WTC11 (cell line): ENCODE measurements around the gene FKBP4. TPM values are rescaled to one million over a fixed set of nuclear protein-coding genes. Genes with fewer than 3 reads are reported as not detected.

ENCODE experiments used
- ATAC-seq: fragments of 200-7000 bp; cut with Tn5 transposase; 2 replicates; pipeline ENCODE4 v1.10.0; 2021; ENCODE audit warnings: mild to moderate bottlenecking, moderate library complexity
- CTCF ChIA-PET: fragments of 300-600 bp; sonication (Branson Sonifier 250); formaldehyde crosslinking; loops from one replicate; lab custom pipeline; 2021; ENCODE audit warnings: antibody characterized with exemption; lab: Charles Lee
- POLR2A ChIA-PET: fragments of 350-600 bp; sonication (Branson Sonifier 250); formaldehyde crosslinking; loops from one replicate; lab custom pipeline; 2021; ENCODE audit warnings: antibody characterized with exemption; lab: Charles Lee
- DNase-seq: peaks from one replicate; pipeline ENCODE4 v3.0.0; 2021; ENCODE audit warnings: low spot score
- H3K27ac Mint-ChIP-seq: 2 replicates; pipeline ENCODE4 v1.8.0; 2021; ENCODE audit warnings: mixed read lengths
- H3K27me3 Mint-ChIP-seq: 2 replicates; pipeline ENCODE4 v1.8.0; 2021; ENCODE audit warnings: low read depth, mild to moderate bottlenecking, moderate library complexity, mixed read lengths
- H3K36me3 Mint-ChIP-seq: 2 replicates; pipeline ENCODE4 v1.8.0; 2021; ENCODE audit warnings: mixed read lengths
- H3K4me1 Mint-ChIP-seq: 2 replicates; pipeline ENCODE4 v1.8.0; 2022; ENCODE audit warnings: mixed read lengths
- H3K4me3 Mint-ChIP-seq: 2 replicates; pipeline ENCODE4 v1.8.0; 2021; ENCODE audit warnings: mild to moderate bottlenecking, moderate library complexity, mixed read lengths
- H3K9me3 Mint-ChIP-seq: 2 replicates; pipeline ENCODE4 v1.8.0; 2021; ENCODE audit warnings: mixed read lengths
- AFF4 ChIP-seq: sonication (generic); formaldehyde crosslinking; IDR thresholded peaks from 2 replicates; pipeline ENCODE4 v1.8.1; 2023; ENCODE audit warnings: mild to moderate bottlenecking, missing genetic modification reagents, borderline replicate concordance
- IRF1 ChIP-seq: sonication (generic); formaldehyde crosslinking; IDR thresholded peaks from 2 replicates; pipeline ENCODE4 v1.8.0; 2023; ENCODE audit warnings: missing genetic modification reagents
- MXD4 ChIP-seq: fragments of 250-450 bp; sonication (Bioruptor Pico); IDR thresholded peaks from 2 replicates; pipeline ENCODE4 v1.8.0; 2021; ENCODE audit warnings: mild to moderate bottlenecking, moderate library complexity, borderline replicate concordance
- NFYB ChIP-seq: sonication (generic); formaldehyde crosslinking; conservative IDR thresholded peaks from 2 replicates; pipeline ENCODE4 v1.8.0; 2022; ENCODE audit warnings: low read depth, missing genetic modification reagents
- NR3C1 ChIP-seq: sonication (generic); formaldehyde crosslinking; conservative IDR thresholded peaks from 2 replicates; pipeline ENCODE4 v1.8.1; 2023; ENCODE audit warnings: low read depth, mild to moderate bottlenecking, missing genetic modification reagents
- SMAD3 ChIP-seq: sonication (generic); formaldehyde crosslinking; IDR thresholded peaks from 2 replicates; pipeline ENCODE4 v1.8.0; 2022; ENCODE audit warnings: missing genetic modification reagents, mild to moderate bottlenecking, borderline replicate concordance
- TEAD1 ChIP-seq: sonication (generic); formaldehyde crosslinking; IDR thresholded peaks from 2 replicates; pipeline ENCODE4 v1.8.0; 2022; ENCODE audit warnings: mild to moderate bottlenecking, missing genetic modification reagents
- ZBTB21 ChIP-seq: sonication (generic); formaldehyde crosslinking; IDR thresholded peaks from 2 replicates; pipeline ENCODE4 v1.8.1; 2023; ENCODE audit warnings: mild to moderate bottlenecking, missing genetic modification reagents, borderline replicate concordance
- ZMAT4 ChIP-seq: fragments of 250-450 bp; sonication (Bioruptor Pico); IDR thresholded peaks from 2 replicates; pipeline ENCODE4 v1.9.0; 2021; ENCODE audit warnings: mild to moderate bottlenecking
- ZNF232 ChIP-seq: sonication (generic); formaldehyde crosslinking; IDR thresholded peaks from 2 replicates; pipeline ENCODE4 v1.8.0; 2022; ENCODE audit warnings: mild to moderate bottlenecking, missing genetic modification reagents
- ZNF396 ChIP-seq: fragments of 250-450 bp; sonication (Bioruptor Pico); IDR thresholded peaks from 2 replicates; pipeline ENCODE4 v1.8.0; 2021; ENCODE audit warnings: mild to moderate bottlenecking, moderate library complexity, borderline replicate concordance
- total RNA-seq: library from RNA; stranded (reverse); gene quantifications from 3 replicates; pipeline ENCODE4 v1.2.3, GENCODE V29; 2021
- TF ChIP-seq, protein P1 (sequence below): sonication (generic); formaldehyde crosslinking; IDR thresholded peaks from 2 replicates; pipeline ENCODE4 v1.8.1; 2022; ENCODE audit warnings: low read depth, mild to moderate bottlenecking, moderate library complexity, missing genetic modification reagents, borderline replicate concordance
- TF ChIP-seq, protein P2 (sequence below): sonication (generic); formaldehyde crosslinking; IDR thresholded peaks from 2 replicates; pipeline ENCODE4 v1.8.0; 2022; ENCODE audit warnings: mild to moderate bottlenecking, missing genetic modification reagents
- TF ChIP-seq, protein P3 (sequence below): sonication (generic); formaldehyde crosslinking; conservative IDR thresholded peaks from 2 replicates; pipeline ENCODE4 v1.8.1; 2023; ENCODE audit warnings: mild to moderate bottlenecking, low read depth, missing genetic modification reagents, moderate library complexity

Gene FKBP4
- total RNA-seq, 1 experiment from 2014 or later, result 257 TPM

GRCh38 chr12:2823483-2823882 is 28.7 kb downstream of the FKBP4 start:
- Mint-ChIP-seq H3K4me3 (no peak overlapping the region), H3K9me3 (no peaks in the 10 kb centered on the region), H3K4me1 (peaks cover 29% of the 10 kb centered on the region), H3K27ac (no peak overlapping the region), H3K36me3 (peaks cover 66% of the 10 kb centered on the region), H3K27me3 (no peaks in the 10 kb centered on the region)
- no peak for TF ChIP-seq MXD4
- TF ChIP-seq, protein P1, sequence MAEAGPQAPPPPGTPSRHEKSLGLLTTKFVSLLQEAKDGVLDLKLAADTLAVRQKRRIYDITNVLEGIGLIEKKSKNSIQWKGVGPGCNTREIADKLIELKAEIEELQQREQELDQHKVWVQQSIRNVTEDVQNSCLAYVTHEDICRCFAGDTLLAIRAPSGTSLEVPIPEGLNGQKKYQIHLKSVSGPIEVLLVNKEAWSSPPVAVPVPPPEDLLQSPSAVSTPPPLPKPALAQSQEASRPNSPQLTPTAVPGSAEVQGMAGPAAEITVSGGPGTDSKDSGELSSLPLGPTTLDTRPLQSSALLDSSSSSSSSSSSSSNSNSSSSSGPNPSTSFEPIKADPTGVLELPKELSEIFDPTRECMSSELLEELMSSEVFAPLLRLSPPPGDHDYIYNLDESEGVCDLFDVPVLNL (CRISPR knock-in tag), result no peak
- TF ChIP-seq ZBTB21, result no peak
- TF ChIP-seq IRF1 (CRISPR knock-in tag), result no peak
- TF ChIP-seq, protein P2, sequence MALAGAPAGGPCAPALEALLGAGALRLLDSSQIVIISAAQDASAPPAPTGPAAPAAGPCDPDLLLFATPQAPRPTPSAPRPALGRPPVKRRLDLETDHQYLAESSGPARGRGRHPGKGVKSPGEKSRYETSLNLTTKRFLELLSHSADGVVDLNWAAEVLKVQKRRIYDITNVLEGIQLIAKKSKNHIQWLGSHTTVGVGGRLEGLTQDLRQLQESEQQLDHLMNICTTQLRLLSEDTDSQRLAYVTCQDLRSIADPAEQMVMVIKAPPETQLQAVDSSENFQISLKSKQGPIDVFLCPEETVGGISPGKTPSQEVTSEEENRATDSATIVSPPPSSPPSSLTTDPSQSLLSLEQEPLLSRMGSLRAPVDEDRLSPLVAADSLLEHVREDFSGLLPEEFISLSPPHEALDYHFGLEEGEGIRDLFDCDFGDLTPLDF (CRISPR knock-in tag), result no peak
- TF ChIP-seq NR3C1 (CRISPR knock-in tag), result no peak
- TF ChIP-seq SMAD3 (CRISPR knock-in tag), result no peak
- no peak for TF ChIP-seq TEAD1
- no peak for TF ChIP-seq AFF4
- no peak for TF ChIP-seq ZNF232 (CRISPR knock-in tag)
- ChIA-PET CTCF (interaction anchor here (1.1 to 2.5 kb wide), 2 partner anchors 11 to 22 kb away, joined by 3 to 14 read pairs; partner anchors contain the start of gene NRIP2), POLR2A (no interaction called here)
- ATAC-seq, result no peak
- no peak for DNase-seq

- ChIA-PET POLR2A (interaction anchor here (0.6 kb wide), 1 partner anchor 33 kb away, joined by 3 read pairs; no protein-coding TSS in a partner anchor), CTCF (interaction anchor here (1.0 to 2.5 kb wide), 4 partner anchors 21 to 249 kb away, joined by 3 to 14 read pairs (median 6); no protein-coding TSS in a partner anchor)
- peaks cover 74% of the 10 kb centered on the region for H3K36me3 Mint-ChIP-seq
Observed at GRCh38 chr12:2824541-2824940, 29.8 kb downstream of the FKBP4 start.

More at GRCh38 chr12:2824541-2824940, 29.8 kb downstream of the FKBP4 start:
- Mint-ChIP-seq H3K27me3 (no peaks in the 10 kb centered on the region), H3K27ac (no peak overlapping the region; the same call in 1 of the 2 replicates), H3K9me3 (no peaks in the 10 kb centered on the region), H3K4me1 (peaks cover 28% of the 10 kb centered on the region)
- ATAC-seq, result no peak
- TF ChIP-seq NFYB (CRISPR knock-in tag), result no peak
- TF ChIP-seq, protein P3, sequence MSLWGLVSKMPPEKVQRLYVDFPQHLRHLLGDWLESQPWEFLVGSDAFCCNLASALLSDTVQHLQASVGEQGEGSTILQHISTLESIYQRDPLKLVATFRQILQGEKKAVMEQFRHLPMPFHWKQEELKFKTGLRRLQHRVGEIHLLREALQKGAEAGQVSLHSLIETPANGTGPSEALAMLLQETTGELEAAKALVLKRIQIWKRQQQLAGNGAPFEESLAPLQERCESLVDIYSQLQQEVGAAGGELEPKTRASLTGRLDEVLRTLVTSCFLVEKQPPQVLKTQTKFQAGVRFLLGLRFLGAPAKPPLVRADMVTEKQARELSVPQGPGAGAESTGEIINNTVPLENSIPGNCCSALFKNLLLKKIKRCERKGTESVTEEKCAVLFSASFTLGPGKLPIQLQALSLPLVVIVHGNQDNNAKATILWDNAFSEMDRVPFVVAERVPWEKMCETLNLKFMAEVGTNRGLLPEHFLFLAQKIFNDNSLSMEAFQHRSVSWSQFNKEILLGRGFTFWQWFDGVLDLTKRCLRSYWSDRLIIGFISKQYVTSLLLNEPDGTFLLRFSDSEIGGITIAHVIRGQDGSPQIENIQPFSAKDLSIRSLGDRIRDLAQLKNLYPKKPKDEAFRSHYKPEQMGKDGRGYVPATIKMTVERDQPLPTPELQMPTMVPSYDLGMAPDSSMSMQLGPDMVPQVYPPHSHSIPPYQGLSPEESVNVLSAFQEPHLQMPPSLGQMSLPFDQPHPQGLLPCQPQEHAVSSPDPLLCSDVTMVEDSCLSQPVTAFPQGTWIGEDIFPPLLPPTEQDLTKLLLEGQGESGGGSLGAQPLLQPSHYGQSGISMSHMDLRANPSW (CRISPR knock-in tag), result no peak
- TF ChIP-seq ZNF396 (CRISPR knock-in tag), result no peak
- no peak for TF ChIP-seq ZMAT4
- no peak for TF ChIP-seq NR3C1 (CRISPR knock-in tag)
- TF ChIP-seq, all 79 proteins: peak for 0
- H3K4me3 Mint-ChIP-seq, result no peak overlapping the region
- no peak for DNase-seq
